HL-60/S4 treated with phorbol 12-myristate 13-acetate at 8.2 ng/mL for 4 days and 3 days (cell line): Measurements from ENCODE around the gene BASP1.
"Not testable (repeated sequence)": the region's sequence is repeated elsewhere in the genome, so short reads cannot be mapped to it uniquely, and the experiment has no call there.

Experiments used
- in situ Hi-C: fragments of 300-500 bp; cut with MboI; formaldehyde crosslinking; loops from 2 replicates; pipeline ENCODE4 v1.15.0; 2022; ENCODE audit warnings: low sequenced_read_pairs

BASP1 gene

GRCh38 chr5:17243287-17244063 is 26.0 kb downstream of the BASP1 start:
- in situ Hi-C loops, result loop anchor here (25.0 kb wide), 1 partner anchor 169 kb away; no protein-coding TSS in a partner anchor

DNA sequence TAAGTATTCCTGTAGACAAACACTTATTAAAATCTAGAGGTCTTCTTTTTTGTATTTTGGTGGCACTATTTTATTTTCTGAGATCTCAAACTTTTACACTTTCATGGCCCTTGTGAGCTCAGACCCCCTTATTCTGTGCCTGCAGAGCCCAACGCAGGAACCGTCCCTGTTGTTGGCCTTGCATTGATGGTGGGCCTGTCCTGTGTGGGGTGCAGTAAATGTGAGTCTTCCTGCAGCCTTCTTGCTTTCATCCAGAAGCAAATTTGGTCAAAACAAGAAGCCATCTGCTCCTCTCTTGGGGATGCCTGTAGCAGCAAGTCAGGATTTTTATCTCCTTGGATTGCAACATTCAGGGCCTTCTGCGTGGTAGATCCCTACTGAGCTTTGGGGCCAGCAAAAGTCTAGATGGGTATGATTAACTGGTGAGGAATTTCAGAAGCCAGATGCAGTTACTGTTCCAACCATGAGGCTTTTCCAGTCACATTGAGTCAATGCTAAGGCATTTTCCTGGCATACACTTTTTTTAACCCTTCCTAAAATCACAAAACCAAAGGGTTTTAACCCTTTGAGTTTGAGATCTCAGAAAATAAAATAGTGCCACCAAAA is 31.7 kb downstream of the BASP1 start:
- in situ Hi-C loops, result loop anchor here (25.0 kb wide), 1 partner anchor 163 kb away; no protein-coding TSS in a partner anchor

DNA sequence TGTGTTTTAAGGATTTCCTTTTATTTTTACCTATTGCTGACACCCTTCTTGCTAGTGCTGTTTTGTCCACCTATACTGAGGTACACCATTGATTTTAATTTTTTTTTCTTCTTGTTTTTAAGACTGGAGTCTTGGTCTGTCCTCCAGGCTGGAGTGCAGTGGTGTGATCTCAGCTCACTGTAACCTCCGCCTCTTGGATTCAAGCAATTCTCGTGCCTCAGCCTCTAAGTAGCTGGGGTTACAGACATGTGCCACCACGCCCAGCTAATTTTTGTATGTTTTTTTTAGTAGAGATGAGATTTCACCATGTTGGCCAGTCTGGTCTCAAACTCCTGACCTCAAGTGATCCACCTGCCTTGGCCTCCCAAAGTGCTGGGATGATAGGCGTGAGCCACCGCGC is 32.4 kb downstream of the BASP1 start:
- in situ Hi-C loops, result loop anchor here (25.0 kb wide), 1 partner anchor 162 kb away; no protein-coding TSS in a partner anchor

- in situ Hi-C loops, result no loop called here
Measured at GRCh38 chr5:17252543-17252942, 35.1 kb downstream of the BASP1 start.

DNA sequence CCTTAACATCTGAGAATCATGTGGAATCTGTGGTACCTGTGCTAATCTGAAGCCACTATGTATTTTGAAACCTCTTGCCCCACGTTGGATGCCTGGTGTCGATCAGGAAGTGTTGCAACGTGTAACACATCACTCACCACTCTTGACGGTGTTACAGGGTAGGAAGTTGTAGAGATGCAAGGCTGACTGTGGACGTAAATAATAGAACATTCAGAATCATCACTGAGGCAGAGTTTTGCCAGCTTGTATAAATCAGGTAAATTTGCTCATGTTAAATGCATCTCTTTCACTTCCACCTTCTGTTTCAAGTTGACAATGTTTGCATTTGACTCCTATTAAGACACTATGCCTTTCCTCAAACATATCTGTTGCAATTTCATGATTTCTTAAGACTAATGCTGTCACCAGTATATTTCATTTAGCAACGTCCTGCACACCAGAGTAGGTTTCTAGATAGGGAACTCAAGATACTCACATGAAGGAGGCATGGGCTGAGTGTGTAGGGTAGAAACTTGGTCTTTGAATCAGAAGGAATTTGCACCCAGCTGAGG is 38.1 kb downstream of the BASP1 start:
- in situ Hi-C loops, result no loop called here

GRCh38 chr5:17256171-17256570 is 38.7 kb downstream of the BASP1 start:
- in situ Hi-C loops, result no loop called here

DNA sequence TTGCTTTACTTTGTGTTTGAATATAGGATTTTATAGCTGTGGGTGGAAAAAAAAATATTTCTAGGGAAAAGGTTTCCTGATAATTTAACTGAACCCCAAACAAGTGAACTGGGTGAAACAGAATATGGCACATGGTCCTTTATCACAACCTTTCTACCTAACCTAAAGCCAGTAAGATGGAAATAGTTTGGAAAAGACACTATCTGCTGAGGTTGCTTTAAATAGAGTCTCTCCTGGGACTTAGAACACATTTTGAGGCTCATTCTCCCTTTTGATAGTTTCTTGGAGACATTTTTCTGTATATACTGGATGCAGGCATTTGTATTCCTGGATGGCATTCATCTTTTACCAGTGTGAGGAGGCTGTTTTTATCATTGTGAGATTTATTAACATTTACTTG is 39.4 kb downstream of the BASP1 start:
- in situ Hi-C loops, result no loop called here

GRCh38 chr5:17257705-17258273 is 40.4 kb downstream of the BASP1 start:
- in situ Hi-C loops, result no loop called here

- in situ Hi-C loops, result no loop called here
Measured at GRCh38 chr5:17258431-17258830, 41.0 kb downstream of the BASP1 start.

DNA sequence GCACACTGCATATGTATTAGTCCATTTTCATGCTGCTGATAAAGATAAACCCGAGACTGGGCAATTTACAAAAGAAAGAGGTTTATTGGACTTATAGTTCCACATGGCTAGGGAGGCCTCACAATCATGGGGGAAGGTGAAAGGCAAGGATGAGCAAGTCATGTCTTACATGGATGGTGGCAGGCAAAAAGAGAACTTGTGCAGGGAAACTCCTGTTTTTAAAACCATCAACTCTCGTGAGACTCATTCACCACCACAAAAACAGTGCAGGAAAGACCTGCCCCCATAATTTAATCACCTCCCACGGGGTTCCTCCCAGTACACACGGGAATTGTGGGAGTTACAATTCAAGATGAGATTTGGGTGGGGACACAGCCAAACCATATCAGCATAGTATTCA is 41.6 kb downstream of the BASP1 start:
- in situ Hi-C loops, result not testable (repeated sequence)

GRCh38 chr5:17259630-17260257 is 42.3 kb downstream of the BASP1 start:
- in situ Hi-C loops, result no loop called here

DNA sequence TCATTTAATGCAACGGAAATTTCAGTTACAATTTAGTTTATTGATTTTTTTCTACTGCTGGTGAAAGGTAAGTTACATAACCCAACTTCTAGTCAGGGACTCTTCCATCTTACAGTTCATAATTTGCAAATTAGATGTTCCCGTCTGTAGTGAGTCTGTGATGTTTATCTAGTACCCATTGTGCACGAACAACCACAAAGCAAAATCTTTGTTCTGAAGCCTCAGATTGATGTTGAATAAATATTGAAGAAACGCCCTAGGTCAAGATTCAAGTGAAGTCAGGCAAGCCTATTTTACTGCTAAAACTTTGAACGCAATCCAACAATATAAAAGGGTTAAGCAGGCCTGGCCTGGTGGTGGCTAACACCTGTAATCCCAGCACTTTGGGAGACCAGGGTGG is 43.1 kb downstream of the BASP1 start:
- in situ Hi-C loops, result no loop called here

GRCh38 chr5:17261075-17261474 is 43.6 kb downstream of the BASP1 start:
- in situ Hi-C loops, result no loop called here

GRCh38 chr5:17265041-17265440 is 47.6 kb downstream of the BASP1 start:
- in situ Hi-C loops, result no loop called here

DNA sequence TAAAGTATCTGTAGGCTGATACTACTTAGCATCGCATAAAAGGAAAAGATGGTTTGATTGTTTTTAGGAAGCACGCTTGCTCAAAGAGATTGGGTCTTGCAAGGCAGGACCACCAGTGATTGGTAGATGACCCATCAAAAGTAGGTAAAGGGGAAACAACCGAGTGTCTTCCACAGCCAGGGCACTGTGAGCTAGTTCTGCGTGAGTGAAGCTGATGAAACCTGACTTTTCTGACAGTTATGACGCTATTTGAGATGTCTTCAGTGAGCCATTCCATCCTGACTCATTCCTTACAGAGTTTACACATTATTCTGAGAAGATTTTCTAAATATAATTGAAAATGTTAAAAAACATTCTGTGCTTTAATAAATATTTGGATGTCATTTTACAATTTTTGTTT is 49.7 kb downstream of the BASP1 start:
- in situ Hi-C loops, result no loop called here

DNA sequence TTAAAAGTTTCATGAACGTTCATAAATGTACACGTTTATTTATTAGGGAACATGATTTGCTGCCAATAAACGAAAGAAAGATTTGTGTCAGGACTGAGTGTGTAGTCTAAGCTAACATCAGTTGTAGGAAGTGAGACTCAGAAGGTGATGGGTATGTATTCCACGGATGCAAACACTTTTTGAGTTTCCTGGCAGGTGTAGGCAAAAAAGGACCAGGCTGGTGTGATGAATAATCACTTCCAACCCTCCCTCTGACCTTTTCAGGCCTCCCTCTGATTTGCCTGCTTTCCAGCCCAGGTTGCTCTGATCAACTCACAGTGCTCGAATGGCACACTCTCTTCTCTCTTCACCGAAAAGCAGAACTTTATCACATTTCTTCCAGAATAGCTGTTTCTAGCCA is 51.8 kb downstream of the BASP1 start:
- in situ Hi-C loops, result no loop called here

DNA sequence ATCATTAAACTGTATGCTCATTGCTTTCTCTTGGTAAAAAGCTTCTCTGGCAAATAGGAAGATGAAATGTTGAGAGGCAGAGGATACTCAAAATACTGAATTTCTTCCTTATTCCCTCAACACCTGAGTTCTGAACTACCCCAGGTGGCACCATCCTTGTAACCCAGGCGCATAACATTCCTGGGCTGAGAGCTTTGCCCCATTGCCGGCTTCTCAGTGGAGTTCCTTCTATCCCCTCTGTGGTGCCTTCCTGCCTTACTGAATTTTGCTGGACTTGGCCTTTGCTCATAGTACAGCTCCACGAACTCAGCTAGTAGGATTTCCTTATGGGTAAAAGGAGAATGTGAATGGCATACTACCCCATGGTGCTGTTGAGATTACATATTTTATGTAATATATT is 54.7 kb downstream of the BASP1 start:
- in situ Hi-C loops, result no loop called here

- in situ Hi-C loops, result no loop called here
Measured at GRCh38 chr5:17275289-17276158, 58.1 kb downstream of the BASP1 start.

GRCh38 chr5:17276445-17276844 is 59.0 kb downstream of the BASP1 start:
- in situ Hi-C loops, result no loop called here

DNA sequence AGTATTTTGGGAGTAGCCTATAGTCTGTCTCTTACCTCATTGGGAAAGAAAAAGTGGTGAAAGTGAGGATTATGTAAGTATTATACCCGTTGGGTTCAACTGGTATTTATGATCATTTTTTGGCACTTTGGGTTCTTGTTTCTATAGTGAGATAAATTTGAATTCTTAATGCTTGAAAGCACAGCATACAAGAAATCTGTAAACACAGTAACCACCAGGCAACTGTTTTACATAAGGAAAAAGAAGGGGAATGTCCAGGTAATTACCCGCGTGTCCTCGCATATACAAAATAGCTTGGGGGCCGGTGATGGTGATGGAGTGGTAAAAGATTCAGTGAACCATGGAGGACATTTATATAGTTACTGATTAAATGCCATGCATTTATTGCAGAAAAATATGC is 60.5 kb downstream of the BASP1 start:
- in situ Hi-C loops, result no loop called here
